HG03103 (cell line): ENCODE data around the gene CXCL16.

Experiments used
- ATAC-seq: cut with Tn5 transposase; IDR thresholded peaks from one replicate; pipeline ENCODE4 v1.9.1; 2021; ENCODE audit warnings: low read depth; ENCODE audit not compliant: unreplicated experiment

The CXCL16 gene

DNA sequence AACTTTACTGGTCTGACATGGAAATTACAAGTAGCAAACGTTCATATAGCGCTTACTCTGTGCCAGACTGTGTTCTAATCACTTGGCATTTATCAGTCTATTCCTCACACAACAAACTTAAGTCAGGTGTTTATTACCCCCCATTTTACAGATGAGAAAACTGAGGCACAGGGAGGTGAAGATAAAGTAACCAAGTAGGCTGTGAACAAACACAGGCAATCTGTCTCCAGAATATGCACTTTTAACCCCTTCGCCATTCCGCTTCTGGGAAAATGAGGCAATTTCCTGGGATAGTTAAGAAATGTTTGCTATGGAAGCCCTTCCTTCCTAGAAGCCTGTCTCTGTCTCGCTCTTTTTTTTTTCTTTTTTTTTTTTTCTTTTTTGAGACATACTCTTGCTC, 12.2 kb upstream of the CXCL16 start:
- no peak for ATAC-seq

DNA sequence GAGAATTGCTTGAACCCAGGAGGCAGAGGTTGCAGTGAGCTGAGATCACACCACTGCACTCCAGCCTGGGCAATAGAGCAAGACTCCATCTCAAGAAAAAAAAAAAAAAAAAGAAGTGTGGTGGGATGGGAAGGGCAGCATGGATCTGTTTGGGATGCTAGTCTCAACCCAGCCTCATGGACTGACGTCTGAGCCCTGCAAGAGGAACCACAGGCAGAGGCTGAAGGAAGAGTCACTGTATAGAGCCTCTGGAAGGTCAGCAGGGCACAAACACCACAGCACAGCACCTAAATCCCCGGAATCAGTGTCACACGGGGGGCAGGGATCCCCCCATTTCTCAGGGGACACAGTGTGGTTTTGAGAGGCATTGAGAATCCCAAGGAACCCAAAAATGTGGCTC, 10.9 kb upstream of the CXCL16 start:
- ATAC-seq: no peak

DNA sequence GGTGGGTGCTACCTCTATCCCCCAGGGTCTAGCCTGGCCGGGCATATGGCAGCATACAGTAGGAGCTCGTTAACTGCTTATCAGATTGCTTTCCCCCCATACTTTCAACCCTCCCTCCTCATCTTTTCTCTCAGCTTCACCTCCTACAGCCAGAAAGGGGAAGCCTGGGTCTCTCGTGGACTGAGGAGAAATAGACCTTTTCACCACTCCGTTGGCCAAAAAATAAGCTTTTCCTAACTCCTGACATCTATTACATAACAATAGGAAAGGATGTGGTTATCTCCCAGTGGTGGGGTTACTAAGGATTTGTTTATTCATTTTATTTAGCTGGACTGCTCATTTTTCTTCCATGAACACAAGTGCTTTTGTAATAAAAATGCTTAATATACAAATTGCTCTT, 9.0 kb upstream of the CXCL16 start:
- ATAC-seq: no peak

DNA sequence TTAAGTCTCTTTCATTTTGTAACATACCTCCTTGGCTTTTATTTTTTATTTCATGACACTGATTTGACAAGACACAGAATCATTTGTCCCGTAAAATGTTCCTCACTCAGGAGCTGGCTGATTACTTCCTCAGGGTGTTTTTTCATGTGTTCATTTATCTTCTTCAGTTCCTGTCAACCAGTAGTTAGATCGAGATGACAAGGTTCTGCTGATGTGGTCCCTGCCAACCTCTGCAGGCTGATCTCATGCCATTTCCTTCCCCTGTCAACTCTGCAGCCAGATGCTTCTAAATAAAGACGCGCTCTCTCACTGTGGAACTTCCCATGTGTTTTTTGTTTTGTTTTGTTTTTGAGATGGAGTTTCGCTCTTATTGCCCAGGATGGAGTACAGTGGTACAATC, 8.1 kb upstream of the CXCL16 start:
- ATAC-seq: no peak

DNA sequence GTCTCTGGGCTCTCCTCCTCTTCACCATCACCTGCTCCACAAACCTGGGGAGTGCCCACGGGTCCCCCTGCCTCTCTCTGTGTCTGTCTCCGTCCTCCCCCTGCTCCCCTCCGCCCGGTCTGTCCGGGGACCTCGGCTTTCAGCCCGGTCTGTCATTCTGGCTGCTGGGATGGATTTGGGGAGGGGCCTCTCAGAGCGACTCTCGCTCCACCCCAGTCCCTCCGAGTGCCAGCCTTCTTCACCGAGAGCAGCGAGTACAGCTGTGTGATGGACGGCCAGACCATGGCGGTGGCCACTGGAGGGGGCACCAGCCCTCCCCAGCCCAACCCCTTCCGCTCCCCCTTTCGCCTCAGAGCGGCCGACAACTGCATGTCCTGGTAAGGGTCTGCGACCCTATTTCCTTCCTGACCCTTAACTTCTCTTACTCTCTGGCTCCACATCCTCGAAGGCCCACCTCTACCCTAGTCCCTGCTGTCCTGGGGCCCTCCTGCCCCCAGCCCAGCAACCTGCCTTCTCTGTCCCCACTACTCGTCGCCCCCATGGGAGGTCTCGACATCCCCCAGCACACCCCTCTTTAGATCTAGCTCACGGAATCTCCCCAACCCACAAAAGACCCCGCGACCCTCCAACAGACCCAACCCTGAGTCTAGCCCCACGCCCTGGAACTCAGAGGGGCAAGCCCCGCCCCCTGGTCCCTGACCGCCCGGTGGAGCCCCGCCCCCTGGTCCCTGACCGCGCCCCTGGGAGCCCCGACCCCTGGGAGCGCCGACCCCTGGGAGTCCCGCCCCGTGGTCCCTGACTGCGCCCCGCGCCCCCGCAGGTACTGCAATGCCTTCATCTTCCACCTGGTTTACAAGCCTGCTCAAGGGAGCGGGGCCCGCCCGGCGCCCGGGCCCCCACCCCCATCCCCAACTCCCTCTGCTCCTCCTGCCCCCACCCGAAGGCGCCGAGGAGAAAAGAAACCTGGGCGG, 5.6 kb upstream of the CXCL16 start:
- no peak for ATAC-seq

DNA sequence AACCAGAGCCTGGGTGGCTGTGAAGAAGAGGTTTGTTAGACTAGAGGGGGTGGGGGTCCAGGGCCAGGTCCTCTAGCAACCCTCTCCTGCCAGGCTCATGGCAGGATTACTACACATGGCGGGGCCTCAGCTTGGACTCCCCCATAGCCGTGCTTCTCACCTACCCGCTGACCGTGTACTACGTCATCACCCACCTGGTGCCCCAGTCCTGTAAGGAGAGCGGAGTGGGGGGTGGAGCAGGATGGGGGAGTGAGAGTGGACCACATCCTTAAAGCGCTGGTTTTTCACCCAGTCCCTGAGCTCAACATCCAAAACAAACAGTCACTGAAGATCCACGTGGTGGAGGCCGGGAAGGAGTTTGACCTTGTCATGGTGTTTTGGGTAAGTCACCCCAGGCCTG, 4.2 kb upstream of the CXCL16 start:
- ATAC-seq: no peak

DNA sequence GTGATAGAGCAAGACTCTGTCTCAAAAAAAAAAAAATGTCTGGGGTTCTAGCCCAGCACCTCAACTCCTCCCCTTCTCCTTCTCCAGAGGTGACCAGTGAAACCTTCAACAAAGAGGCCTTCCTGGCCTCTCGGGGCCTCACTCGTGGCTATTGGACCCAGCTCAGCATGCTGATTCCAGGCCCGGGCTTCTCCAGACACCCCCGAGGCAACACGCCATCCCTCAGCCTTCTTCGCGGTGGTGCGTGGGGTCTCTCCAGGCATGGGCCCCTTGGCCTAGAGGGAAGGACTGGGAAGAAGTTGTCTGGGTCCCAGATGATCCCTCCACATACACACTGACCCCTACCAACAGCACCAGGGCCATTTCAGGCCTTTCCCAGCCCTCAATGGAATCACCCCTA, 3.5 kb upstream of the CXCL16 start:
- ATAC-seq: no peak

DNA sequence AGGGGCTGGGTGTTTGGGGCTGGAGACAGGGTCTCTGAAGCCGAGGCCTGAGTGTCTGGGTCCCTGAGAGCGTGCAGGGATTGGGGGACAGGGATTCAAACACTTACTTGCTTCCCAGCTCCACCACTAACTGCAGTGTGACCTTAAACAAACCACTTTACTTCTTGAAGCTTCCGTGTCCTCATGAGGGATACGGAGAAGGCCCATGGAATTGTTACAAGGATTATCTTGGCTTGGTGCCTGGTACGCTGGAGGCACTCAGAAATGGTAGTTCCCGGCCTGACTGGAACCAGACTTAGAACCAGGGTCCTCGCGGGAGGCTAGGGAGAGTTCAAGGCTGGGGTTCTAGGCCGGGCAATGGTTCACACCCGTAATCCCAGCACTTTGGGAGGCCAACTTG, 2.9 kb upstream of the CXCL16 start:
- no peak for ATAC-seq

DNA sequence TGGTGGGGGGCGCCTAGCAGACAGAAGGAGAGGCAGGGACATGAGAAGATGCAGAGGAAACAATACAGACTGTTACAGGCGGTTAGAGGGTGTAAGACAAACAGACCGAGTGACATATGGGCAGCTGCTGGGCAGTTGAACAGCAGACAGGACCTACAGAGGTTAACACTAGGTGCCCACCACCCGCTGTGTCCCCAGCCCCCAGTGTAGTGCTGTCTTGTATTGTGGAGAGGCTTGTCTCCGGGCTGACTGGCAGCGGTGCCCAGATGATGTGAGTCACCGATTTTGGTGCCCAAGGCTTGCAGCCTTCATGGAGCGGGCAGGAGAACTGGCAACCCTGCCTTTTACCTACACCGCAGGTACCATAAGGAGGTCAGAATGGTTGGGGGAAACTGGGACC, 2.4 kb upstream of the CXCL16 start:
- no peak for ATAC-seq

DNA sequence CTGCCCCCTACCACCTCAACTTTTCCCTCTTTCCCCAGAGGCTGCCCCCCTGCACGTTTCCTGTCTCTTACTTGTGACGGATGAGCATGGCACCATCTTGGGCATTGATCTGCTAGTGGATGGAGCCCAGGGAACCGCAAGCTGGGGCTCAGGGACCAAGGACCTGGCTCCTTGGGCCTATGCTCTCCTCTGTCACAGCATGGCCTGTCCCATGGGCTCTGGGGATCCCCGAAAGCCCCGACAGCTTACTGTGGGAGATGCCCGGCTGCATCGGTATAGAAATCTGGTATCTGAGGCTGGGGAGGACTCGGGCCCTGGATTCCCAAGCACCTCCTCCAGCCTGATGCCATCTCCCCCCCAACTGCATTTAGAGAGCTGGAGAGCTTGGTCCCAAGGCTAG, 1.8 kb upstream of the CXCL16 start:
- ATAC-seq: no peak

DNA sequence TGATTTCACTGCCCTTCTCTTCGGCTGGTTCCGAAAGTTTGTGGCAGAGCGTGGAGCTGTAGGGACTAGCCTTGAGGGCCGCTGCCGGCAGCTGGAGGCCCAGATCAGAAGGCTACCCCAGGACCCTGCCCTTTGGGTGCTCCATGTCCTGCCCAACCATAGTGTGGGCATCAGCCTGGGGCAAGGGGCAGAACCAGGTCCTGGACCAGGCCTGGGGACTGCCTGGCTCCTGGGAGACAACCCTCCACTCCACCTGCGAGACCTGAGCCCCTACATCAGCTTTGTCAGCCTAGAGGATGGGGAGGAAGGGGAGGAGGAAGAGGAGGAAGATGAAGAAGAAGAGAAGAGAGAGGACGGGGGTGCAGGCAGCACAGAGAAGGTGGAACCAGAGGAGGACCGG, 856 bp upstream of the CXCL16 start:
- no peak for ATAC-seq

DNA sequence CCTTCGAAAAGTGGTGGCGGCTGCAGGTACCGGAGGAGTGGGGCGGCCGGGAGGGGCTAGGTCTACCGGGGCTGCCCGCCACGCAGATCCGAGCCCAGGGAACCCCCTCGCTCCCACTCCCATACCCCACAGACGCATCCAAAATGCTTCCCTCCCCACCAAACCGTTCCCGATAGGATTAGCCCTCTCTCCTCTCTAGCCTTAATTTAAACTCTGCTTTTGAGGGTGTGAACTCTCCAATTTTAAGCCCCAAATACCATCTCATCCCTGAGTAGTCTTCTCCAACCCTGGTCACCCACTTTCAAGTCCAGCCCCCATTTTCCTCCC, 260 bp upstream of the CXCL16 start:
- no peak for ATAC-seq

DNA sequence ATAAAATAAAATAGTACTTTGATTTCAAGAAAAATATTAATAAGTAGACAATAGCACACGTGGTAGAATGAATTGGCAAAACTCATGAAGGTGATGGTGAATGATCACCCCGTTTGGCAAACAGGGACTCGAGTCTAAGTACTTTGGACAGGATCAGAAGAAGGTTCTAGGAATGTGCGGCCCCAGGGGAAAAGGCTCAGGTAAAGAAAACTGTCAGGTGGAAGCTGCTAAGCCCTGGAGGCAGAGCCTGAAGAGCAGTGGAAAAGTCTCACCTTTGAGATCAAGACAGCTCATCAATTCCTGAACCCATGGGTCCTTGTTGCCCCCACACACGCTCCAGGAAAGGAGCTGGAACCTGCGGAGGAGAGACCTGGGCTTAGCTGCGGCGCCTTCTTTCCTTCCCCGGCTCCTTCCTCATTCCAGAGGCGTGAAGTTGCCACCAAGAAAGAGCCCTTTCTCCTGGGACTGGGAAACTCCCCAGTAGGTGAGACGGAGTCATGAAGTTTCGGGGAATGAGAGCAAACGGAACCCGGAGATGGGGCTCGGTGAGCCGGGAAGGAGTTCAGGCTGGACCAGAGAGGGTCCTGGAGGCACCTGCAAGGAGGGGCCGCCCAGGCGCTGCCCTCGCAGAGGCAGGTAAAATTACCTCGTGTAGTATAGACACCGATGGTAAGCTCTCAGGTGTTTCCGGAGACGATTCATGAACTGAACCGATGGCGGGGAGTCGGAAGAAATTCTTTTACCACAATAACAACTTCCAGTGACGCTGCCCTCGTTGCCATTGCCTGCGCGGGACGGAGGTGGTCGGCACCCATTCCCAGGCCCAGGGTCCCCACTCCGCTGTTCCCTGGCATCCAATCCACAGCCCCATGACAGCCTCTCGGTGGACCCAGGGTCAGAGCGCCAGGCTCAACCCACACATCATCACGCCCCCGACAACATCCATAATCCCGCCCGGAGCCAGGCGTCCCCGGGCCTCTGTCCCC, 1.3 kb downstream of the CXCL16 start:
- ATAC-seq: no peak

DNA sequence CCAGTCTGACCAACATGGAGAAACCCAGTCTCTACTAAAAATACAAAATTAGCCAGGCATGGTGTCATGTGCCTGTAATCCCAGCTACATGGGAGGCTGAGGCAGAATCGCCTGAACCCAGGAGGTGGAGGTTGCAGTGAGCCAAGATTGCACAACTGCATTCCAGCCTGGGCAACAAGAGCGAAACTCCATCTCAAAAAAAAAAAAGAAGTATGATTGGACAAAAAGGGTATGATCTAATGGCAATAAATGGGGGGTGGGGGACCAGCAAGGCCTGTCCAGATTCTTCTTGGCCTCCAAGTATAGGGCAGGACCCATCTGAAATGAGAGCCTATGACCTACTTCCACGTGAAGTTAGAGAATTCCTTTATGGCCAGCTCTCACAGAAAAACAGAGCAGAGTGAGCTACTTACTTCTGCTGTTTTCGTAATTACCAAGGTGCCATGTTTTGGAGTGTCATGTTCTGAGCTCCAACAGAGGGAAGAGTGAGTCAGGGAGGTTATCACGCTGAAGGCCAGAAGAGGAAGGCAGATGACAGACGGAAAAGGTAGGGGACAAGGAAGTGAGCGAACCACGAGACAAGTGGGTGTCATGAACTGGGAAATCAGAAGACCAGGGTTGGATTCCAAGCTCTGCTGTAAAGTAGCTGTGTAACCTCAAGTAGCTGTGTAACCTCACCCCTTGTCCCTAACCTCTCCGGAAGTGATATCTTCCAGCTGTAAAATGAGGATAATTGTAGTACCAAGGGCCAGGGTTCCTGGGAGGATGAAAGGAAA, 3.7 kb downstream of the CXCL16 start:
- ATAC-seq: no peak

DNA sequence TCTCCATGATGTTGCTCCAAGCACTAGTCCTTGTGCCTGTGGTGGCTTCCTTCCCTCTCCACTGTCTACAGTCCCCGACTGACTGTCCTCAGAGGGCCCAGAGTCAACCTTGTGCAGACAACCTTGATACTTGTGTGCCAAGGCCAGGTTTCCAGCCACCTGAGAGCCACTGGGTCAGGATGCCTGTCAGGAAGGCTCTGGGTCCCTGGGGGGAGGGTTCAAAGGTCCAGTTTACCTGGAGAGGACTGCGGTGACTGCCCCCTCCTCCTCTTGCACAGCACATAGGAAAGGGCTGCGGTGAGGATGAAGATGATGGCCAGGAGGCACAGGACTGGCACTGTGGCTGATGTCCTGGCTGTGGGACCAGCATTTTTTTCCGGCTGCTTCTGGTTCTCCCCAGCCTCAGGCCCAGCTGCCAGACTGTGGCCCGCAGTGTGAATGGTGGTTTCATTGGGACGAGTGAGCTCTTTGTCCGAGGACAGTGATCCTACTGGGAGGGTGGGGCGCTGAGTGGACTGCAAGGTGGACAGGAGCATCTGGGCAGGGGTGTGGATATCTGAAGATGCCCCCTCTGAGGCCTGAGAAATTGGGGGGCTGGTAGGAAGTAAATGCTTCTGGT, 4.8 kb downstream of the CXCL16 start:
- no peak for ATAC-seq

DNA sequence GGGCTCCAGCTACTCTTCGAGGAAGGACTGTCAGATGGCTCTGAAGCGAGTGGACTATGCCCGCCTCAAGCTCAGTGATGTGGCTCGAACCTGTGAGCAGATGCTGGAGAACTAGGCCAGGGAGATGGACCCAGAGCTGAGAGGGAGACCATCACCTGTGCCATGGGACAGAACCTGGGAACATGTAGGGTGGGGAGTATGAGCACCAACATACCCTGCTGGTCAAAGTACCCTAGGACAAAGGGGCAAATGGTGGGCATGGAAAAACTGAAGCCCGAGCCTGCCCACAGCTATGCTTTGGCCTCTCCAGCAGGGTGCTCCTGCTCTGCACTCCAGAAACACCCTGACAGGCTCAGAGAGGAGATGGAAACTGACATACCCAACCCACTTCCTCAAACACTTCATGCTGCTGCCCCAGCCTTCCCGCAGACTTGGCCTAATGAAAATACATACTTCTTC, 6.6 kb downstream of the CXCL16 start:
- ATAC-seq: no peak

DNA sequence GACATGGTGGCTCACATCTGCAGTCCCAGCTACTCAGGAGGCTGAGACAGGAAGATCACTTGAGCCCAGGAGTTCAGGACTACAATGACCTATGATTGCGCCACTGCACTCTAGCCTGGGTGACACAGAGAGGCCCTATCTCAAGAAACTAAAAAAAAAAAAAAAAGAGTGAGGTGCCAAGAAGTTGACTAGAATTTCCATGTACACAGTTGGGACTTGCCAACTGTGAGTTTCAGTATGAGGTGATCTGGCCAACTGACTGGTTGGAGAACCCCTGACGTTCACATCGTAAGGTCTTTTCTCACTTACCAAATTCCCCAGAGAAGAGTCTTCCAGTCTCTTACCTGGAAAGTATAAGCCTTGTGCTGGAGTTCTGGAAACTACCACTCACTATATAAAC, 11.6 kb downstream of the CXCL16 start:
- no peak for ATAC-seq

DNA sequence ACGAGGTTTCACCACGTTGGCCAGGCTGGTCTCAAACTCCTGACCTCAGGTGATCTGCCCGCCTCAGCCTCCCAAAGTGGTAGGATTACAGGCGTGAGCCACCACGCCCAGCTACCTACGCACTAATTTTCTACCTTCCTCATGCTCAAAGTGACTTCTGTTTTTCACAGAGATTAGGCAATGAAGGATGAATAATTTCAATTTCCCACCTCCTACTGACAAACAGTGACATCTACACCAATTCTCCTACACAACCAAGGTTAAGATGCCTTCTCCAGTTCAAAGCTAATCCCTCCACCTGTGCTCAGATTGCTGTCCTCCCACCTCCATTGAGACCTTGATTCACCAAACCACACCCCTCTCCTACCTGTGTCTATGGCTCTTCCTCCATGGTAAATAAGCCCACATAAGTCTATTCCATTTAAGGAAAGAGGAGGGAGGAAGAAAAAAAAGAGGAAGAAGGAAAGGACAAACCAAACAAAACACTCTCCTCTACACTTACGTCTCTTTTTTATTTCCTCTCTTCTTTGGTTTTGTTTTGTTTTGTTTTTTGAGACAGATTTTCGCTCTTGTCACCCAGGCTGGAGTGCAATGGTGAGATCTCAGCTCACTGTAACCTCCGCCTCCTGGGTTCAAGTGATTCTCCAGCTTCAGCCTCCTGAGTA, 13.9 kb downstream of the CXCL16 start:
- ATAC-seq: no peak

DNA sequence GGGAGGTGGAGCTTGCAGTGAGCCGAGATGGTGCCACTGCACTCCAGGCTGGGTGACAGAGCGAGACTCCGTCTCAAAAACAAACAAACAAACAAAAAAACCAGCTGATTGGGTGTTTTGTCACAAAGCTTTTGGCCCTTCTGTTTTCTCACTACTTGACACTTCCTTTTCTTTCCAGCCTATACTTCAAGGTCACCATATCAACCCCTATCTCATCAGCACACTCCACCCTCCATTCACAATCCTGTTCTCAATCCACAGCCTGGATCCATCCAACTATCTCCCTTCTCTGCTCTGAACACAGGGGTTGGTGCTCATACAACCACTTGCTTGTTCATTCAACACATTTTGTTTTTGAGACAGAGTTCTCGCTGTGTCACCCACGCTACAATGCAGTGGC, 15.1 kb downstream of the CXCL16 start:
- no peak for ATAC-seq
